ENCODE results near the gene CCNG2.

- TF ChIP-seq CTCF (IDR thresholded peaks at IDR 0.05) (no peak), POLR2AphosphoS5 (IDR thresholded peaks at IDR 0.05) (no peak)
These were observed 60.5 kb downstream of the CCNG2 start for GRCh38 chr4:77217526-77217925.
